ENCODE measurements around the gene ABR. TPM values are rescaled to one million over a fixed set of nuclear protein-coding genes. Genes with fewer than 3 reads are reported as not detected.

ABR gene
- total and polyA plus RNA-seq, 3 donors from 2014 or later: 30.6 to 52.7 (median 42.1) TPM

- Histone ChIP-seq H3K4me1 (no peaks in the 10 kb centered on the region), H3K27ac (no peak overlapping the region), H3K36me3 (ENCODE audit: low read depth, missing control alignments) (no peaks in the 10 kb centered on the region), H3K27me3 (no peaks in the 10 kb centered on the region), H3K9me3 (no peaks in the 10 kb centered on the region), H3K4me3 (no peak overlapping the region)
- no peak for DNase-seq
- TF ChIP-seq, protein P1, sequence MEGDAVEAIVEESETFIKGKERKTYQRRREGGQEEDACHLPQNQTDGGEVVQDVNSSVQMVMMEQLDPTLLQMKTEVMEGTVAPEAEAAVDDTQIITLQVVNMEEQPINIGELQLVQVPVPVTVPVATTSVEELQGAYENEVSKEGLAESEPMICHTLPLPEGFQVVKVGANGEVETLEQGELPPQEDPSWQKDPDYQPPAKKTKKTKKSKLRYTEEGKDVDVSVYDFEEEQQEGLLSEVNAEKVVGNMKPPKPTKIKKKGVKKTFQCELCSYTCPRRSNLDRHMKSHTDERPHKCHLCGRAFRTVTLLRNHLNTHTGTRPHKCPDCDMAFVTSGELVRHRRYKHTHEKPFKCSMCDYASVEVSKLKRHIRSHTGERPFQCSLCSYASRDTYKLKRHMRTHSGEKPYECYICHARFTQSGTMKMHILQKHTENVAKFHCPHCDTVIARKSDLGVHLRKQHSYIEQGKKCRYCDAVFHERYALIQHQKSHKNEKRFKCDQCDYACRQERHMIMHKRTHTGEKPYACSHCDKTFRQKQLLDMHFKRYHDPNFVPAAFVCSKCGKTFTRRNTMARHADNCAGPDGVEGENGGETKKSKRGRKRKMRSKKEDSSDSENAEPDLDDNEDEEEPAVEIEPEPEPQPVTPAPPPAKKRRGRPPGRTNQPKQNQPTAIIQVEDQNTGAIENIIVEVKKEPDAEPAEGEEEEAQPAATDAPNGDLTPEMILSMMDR (IDR thresholded peaks at IDR 0.05): no peak
- intact Hi-C loops (cut with DNase I; ENCODE audit: low total_unique reads): no loop called here
- 94 to 95% methylated on average over 17 to 20 of the region's 20 CpGs for WGBS, 2 donors
Observed at GRCh38 chr17:1072551-1072961, 107.2 kb downstream of the ABR start.

DNA sequence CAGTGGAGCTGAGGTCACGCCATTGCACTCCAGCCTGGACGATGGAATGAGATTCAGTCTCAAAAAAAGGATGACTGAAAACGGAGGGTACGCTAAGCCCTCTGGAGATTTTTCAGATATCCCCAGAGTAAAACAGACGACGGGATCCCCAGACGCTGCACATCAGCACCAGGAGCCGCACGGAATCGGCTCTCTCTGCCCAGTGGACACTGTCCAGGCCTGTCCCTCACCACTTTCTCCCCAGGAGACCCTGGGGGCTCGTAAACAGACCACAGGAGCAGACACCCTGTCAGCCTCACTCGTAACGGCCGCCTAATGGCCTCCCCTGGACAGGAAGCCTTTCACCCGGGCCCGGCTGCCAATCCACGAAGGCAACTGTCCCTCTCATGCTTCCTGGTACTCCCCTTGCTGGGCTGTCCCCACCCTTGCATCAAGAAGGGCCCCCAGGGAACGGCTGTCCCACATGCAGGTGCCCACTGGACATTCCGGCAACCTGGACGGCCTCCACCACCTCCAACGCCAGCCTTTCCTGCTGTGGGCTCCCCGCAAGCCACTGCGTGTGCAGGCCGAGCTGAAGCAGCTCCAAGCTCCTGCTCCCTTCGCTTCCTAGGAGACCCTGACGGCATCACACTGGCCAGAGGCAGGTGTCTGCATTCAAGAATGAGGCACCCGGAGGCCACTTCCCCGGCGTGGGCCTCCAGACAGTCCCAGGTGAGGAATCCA, 108.5 kb downstream of the ABR start:
- Histone ChIP-seq H3K27ac (no peak overlapping the region), H3K4me3 (no peak overlapping the region), H3K4me1 (no peaks in the 10 kb centered on the region), H3K9me3 (no peaks in the 10 kb centered on the region), H3K36me3 (ENCODE audit: low read depth, missing control alignments) (no peaks in the 10 kb centered on the region), H3K27me3 (no peaks in the 10 kb centered on the region)
- DNase-seq: no peak
- intact Hi-C loops (cut with DNase I; ENCODE audit: low total_unique reads): no loop called here
- WGBS, 2 donors: 93 to 94% methylated on average over 26 to 29 of the region's 29 CpGs
- TF ChIP-seq, protein P1 (IDR thresholded peaks at IDR 0.05): no peak
- no peak for TF ChIP-seq POLR2A (IDR thresholded peaks at IDR 0.05)

DNA sequence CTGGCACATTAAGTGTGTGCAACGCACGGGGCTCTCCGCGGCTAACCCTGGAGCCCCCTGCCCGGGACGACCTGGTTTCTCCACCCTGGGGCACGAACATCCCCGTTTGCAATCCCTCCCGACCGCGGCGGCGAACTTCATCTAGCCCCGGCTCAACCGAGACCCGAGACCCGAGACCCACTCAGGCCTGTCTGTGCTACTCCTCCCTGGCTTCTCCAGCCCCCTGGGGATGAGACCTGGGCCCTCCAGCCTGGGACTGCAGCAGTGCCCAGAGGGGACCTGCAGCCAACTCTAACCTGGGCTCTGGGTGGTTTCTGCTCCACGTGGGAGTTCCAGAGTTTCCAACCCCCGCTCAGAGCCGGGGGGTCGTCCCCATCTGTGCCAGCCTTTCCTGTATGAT, 109.4 kb downstream of the ABR start:
- Histone ChIP-seq H3K36me3 (ENCODE audit: low read depth, missing control alignments) (no peaks in the 10 kb centered on the region), H3K27ac (no peak overlapping the region), H3K4me1 (no peaks in the 10 kb centered on the region), H3K9me3 (no peaks in the 10 kb centered on the region), H3K4me3 (no peak overlapping the region), H3K27me3 (no peaks in the 10 kb centered on the region)
- no peak for TF ChIP-seq POLR2A (IDR thresholded peaks at IDR 0.05)
- TF ChIP-seq, protein P1 (IDR thresholded peaks at IDR 0.05): no peak
- intact Hi-C loops (cut with DNase I; ENCODE audit: low total_unique reads): no loop called here
- DNase-seq: no peak
- 75 to 89% methylated on average over 7 to 21 of the region's 21 CpGs for WGBS, 2 donors

GRCh38 chr17:1069847-1070246, 109.9 kb downstream of the ABR start:
- no peak for DNase-seq
- Histone ChIP-seq H3K36me3 (ENCODE audit: low read depth, missing control alignments) (no peaks in the 10 kb centered on the region), H3K9me3 (no peaks in the 10 kb centered on the region), H3K4me1 (no peaks in the 10 kb centered on the region), H3K27ac (no peak overlapping the region), H3K4me3 (no peak overlapping the region), H3K27me3 (no peaks in the 10 kb centered on the region)
- intact Hi-C loops (cut with DNase I; ENCODE audit: low total_unique reads): no loop called here
- WGBS, 2 donors: 93 to 96% methylated on average over 12 to 20 of the region's 21 CpGs
- TF ChIP-seq POLR2A (IDR thresholded peaks at IDR 0.05): no peak
- TF ChIP-seq, protein P1 (IDR thresholded peaks at IDR 0.05): no peak

DNA sequence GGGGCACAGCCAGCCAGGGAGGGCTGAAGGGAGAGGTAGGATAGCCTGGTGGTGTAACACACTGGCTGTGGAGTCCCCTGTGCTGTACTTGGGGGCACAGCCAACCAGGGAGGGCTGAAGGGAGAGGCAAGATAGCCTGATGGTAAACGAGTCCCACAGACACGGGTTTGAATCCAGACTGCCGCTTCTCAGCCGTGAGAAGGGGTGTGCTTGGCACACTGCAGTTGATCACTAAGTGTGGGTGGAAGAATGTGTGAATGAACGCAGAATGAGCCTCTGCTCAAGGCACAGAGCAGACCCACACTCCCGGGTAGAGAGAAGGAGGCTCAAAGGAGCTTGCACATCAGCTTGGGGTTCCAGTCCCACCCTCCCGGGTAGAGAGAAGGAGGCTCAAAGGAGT, 111.4 kb downstream of the ABR start:
- no peaks in the 10 kb centered on the region for H3K9me3 ChIP-seq
- intact Hi-C loops (cut with DNase I; ENCODE audit: low total_unique reads): no loop called here
- H3K4me1 ChIP-seq: no peaks in the 10 kb centered on the region
- DNase-seq: no peak
- H3K4me3 ChIP-seq: no peak overlapping the region
- no peaks in the 10 kb centered on the region for H3K36me3 ChIP-seq (ENCODE audit: low read depth, missing control alignments)
- 93 to 98% methylated on average over 7 of the region's 7 CpGs for WGBS, 2 donors
- TF ChIP-seq POLR2A (IDR thresholded peaks at IDR 0.05): no peak
- TF ChIP-seq, protein P1 (IDR thresholded peaks at IDR 0.05): no peak
- no peaks in the 10 kb centered on the region for H3K27me3 ChIP-seq
- no peak overlapping the region for H3K27ac ChIP-seq
